CD4-positive, CD25-positive, alpha-beta regulatory T cell (primary cell): ENCODE results near the gene DEUP1. TPM values are rescaled to one million over a fixed set of nuclear protein-coding genes. Genes with fewer than 3 reads are reported as not detected.

Experiments
- ATAC-seq, 2 donors: fragments of 150-1000 bp; cut with Tn5 transposase; one replicate each; pipeline ENCODE4 v1.10.0; 2021; ENCODE audit warnings: low read depth in 2 of 2, moderate number of reproducible peaks in 2 of 2, moderate library complexity in 1 of 2
- DNase-seq, 3 donors: peaks; one replicate each; pipeline versions ENCODE4 v3.0.0 to v3.0.0-alpha.2; 2012 to 2022; ENCODE audit warnings: mixed read lengths in 1 of 3
- H3K27ac ChIP-seq: one replicate; pipeline ENCODE4 v1.7.0; 2013; ENCODE audit warnings: mild to moderate bottlenecking, low read length; ENCODE audit not compliant: insufficient read depth, poor library complexity, severe bottlenecking
- H3K27me3 ChIP-seq: one replicate; pipeline ENCODE4 v1.7.0; 2013; ENCODE audit warnings: low read length; ENCODE audit not compliant: control insufficient read depth, insufficient read depth
- H3K36me3 ChIP-seq: one replicate; pipeline ENCODE4 v1.7.0; 2013; ENCODE audit warnings: mild to moderate bottlenecking, low read length, moderate library complexity; ENCODE audit not compliant: control insufficient read depth, insufficient read depth
- H3K4me1 ChIP-seq: 2 replicates; pipeline ENCODE4 v1.7.0; 2013; ENCODE audit warnings: mild to moderate bottlenecking, low read length; ENCODE audit not compliant: insufficient read depth, control insufficient read depth, poor library complexity, severe bottlenecking
- H3K4me3 ChIP-seq: one replicate; pipeline ENCODE4 v1.7.0; 2013; ENCODE audit warnings: low read depth, mild to moderate bottlenecking, low read length, moderate library complexity
- H3K9me3 ChIP-seq, 2 experiments: 1 replicate in 1 of 2; 2 replicates in 1 of 2; pipeline ENCODE4 v1.7.0; 2013; ENCODE audit warnings: low read length in 2 of 2, mild to moderate bottlenecking in 1 of 2, moderate library complexity in 1 of 2; ENCODE audit not compliant: control insufficient read depth in 2 of 2
- H3K27ac Mint-ChIP-seq, 3 donors: one replicate each; pipeline ENCODE4 v1.8.0; 2020 to 2022; ENCODE audit warnings: mild to moderate bottlenecking in 3 of 3, mixed read lengths in 3 of 3, moderate library complexity in 2 of 3
- H3K27me3 Mint-ChIP-seq: one replicate; pipeline ENCODE4 v1.8.0; 2022; ENCODE audit warnings: mild to moderate bottlenecking, mixed read lengths
- H3K36me3 Mint-ChIP-seq: one replicate; pipeline ENCODE4 v1.8.0; 2020; ENCODE audit warnings: mixed read lengths
- H3K4me1 Mint-ChIP-seq, 4 donors: one replicate each; pipeline ENCODE4 v1.8.0; 2020 to 2022; ENCODE audit warnings: mixed read lengths in 4 of 4, mild to moderate bottlenecking in 1 of 4
- H3K4me3 Mint-ChIP-seq, 4 donors: one replicate each; pipeline ENCODE4 v1.8.0; 2020 to 2022; ENCODE audit warnings: mild to moderate bottlenecking in 4 of 4, mixed read lengths in 4 of 4, moderate library complexity in 3 of 4
- H3K9me3 Mint-ChIP-seq, 7 donors: one replicate each; pipeline ENCODE4 v1.8.0; 2020 to 2022; ENCODE audit warnings: mixed read lengths in 7 of 7, mild to moderate bottlenecking in 3 of 7, moderate library complexity in 2 of 7
- polyA plus RNA-seq, 4 donors: library from polyadenylated mRNA; unstranded; fragments of 300-500 nt; fragmentation: Illumina TruSeq; gene quantifications; one replicate each; pipeline ENCODE4 v1.2.3, GENCODE V29; 2021
- total RNA-seq: library from RNA; stranded (reverse); gene quantifications from one replicate; pipeline ENCODE4 v1.2.3, GENCODE V29; 2022

DEUP1 gene
- total and polyA plus RNA-seq, 5 donors from 2014 or later = not detected

DNA sequence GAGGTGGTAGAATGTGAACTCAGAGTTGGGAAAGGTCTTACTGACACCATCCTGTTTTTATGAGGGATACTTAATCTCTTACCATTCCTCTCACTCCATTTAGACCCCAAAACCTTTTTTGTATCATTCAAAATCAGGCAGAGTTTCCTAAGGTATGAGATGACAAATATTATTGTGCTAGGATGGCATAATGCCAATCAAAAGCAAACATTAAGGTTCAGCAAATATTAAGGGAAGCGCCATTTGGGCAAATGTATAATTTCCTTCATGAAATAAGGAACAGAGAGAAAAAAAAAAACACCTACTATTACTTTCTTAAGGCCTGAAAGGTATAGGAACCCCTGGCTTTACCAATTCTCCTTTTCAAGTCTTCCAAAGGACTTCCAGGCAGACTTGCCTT is 150.2 kb downstream of the DEUP1 start:
- ATAC-seq = no peak
- Mint-ChIP-seq H3K27me3 (no peaks in the 10 kb centered on the region), H3K36me3 (no peaks in the 10 kb centered on the region), H3K27ac (no peak overlapping the region), H3K4me3 (no peak overlapping the region), H3K4me1 (no peaks in the 10 kb centered on the region), H3K9me3 (peaks cover 0 to 2% (median 0%) of the 10 kb centered on the region in 7 donors)
- Histone ChIP-seq H3K4me1 (no peaks in the 10 kb centered on the region), H3K27ac (no peak overlapping the region), H3K36me3 (no peaks in the 10 kb centered on the region), H3K27me3 (no peaks in the 10 kb centered on the region), H3K4me3 (no peak overlapping the region), H3K9me3 (no peaks in the 10 kb centered on the region)
- DNase-seq = no peak

GRCh38 chr11:93481279-93481678 is 150.7 kb downstream of the DEUP1 start:
- no peaks in the 10 kb centered on the region for H3K36me3 ChIP-seq
- no peaks in the 10 kb centered on the region for H3K27me3 ChIP-seq
- no peaks in the 10 kb centered on the region for H3K9me3 ChIP-seq
- no peak overlapping the region for H3K4me3 ChIP-seq
- DNase-seq = no peak
- no peak for ATAC-seq
- Mint-ChIP-seq H3K4me3 (no peak overlapping the region), H3K27me3 (no peaks in the 10 kb centered on the region), H3K9me3 (peaks cover 0 to 2% (median 0%) of the 10 kb centered on the region in 7 donors), H3K36me3 (no peaks in the 10 kb centered on the region), H3K27ac (no peak overlapping the region), H3K4me1 (no peaks in the 10 kb centered on the region)
- no peak overlapping the region for H3K27ac ChIP-seq
- H3K4me1 ChIP-seq = no peaks in the 10 kb centered on the region

DNA sequence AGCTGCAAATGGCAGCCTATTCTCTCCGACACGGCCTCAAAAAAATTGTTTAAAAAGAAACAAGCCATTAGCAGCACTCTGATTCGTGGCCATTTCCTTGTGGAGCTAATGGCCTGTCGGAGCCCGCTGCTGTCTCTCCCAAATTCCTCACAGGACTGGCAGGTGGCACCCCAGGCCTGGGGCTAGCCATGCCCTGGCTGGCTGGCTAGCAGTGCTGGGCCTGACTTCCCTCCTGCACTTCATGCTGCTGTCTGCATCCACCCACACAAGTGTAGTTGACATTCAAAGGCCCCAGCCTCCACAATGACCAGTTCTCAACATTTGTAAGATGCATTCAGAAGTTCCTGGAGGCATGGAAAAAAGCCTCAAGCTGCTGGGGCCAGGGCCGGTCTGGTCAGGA is 151.2 kb downstream of the DEUP1 start:
- Histone ChIP-seq H3K36me3 (no peaks in the 10 kb centered on the region), H3K27ac (no peak overlapping the region), H3K4me1 (no peaks in the 10 kb centered on the region), H3K4me3 (no peak overlapping the region), H3K27me3 (no peaks in the 10 kb centered on the region), H3K9me3 (no peaks in the 10 kb centered on the region)
- H3K36me3 Mint-ChIP-seq = no peaks in the 10 kb centered on the region
- ATAC-seq (no peak), DNase-seq (no peak)
- H3K27ac Mint-ChIP-seq = no peak overlapping the region
- H3K4me1 Mint-ChIP-seq = no peaks in the 10 kb centered on the region
- H3K4me3 Mint-ChIP-seq = peak overlapping the region in 1 of 4 donors; percentile 74
- H3K9me3 Mint-ChIP-seq = peaks cover 0 to 2% (median 0%) of the 10 kb centered on the region in 7 donors
- H3K27me3 Mint-ChIP-seq = no peaks in the 10 kb centered on the region

GRCh38 chr11:93482556-93482955 is 152.0 kb downstream of the DEUP1 start:
- DNase-seq = no peak
- H3K36me3 ChIP-seq = no peaks in the 10 kb centered on the region
- no peaks in the 10 kb centered on the region for H3K4me1 Mint-ChIP-seq

GRCh38 chr11:93484716-93485115 is 154.2 kb downstream of the DEUP1 start:
- H3K27me3 Mint-ChIP-seq = no peaks in the 10 kb centered on the region
- DNase-seq = no peak
- H3K27ac Mint-ChIP-seq = no peak overlapping the region
- H3K4me1 Mint-ChIP-seq = no peaks in the 10 kb centered on the region
- peaks cover 0 to 1% (median 0%) of the 10 kb centered on the region in 7 donors for H3K9me3 Mint-ChIP-seq
- Histone ChIP-seq H3K4me3 (no peak overlapping the region), H3K27ac (no peak overlapping the region), H3K27me3 (no peaks in the 10 kb centered on the region), H3K4me1 (no peaks in the 10 kb centered on the region), H3K9me3 (no peaks in the 10 kb centered on the region), H3K36me3 (no peaks in the 10 kb centered on the region)
- ATAC-seq = no peak
- no peaks in the 10 kb centered on the region for H3K36me3 Mint-ChIP-seq
- H3K4me3 Mint-ChIP-seq = no peak overlapping the region

More at GRCh38 chr11:93482556-93482955, 152.0 kb downstream of the DEUP1 start:
- H3K27ac Mint-ChIP-seq = peak overlapping the region in 1 of 3 donors; percentile 95
- no peak for ATAC-seq
- Histone ChIP-seq H3K27ac (no peak overlapping the region), H3K4me1 (no peaks in the 10 kb centered on the region), H3K9me3 (no peaks in the 10 kb centered on the region), H3K27me3 (no peaks in the 10 kb centered on the region), H3K4me3 (no peak overlapping the region)
- H3K27me3 Mint-ChIP-seq = no peaks in the 10 kb centered on the region
- H3K4me3 Mint-ChIP-seq = no peak overlapping the region
- peaks cover 0 to 2% (median 0%) of the 10 kb centered on the region in 7 donors for H3K9me3 Mint-ChIP-seq
- H3K36me3 Mint-ChIP-seq = no peaks in the 10 kb centered on the region

- Histone ChIP-seq H3K27ac (no peak overlapping the region), H3K9me3 (no peaks in the 10 kb centered on the region), H3K4me1 (no peaks in the 10 kb centered on the region), H3K36me3 (no peaks in the 10 kb centered on the region), H3K27me3 (no peaks in the 10 kb centered on the region), H3K4me3 (no peak overlapping the region)
- DNase-seq (no peak), ATAC-seq (no peak)
- no peaks in the 10 kb centered on the region for H3K4me1 Mint-ChIP-seq
- H3K4me3 Mint-ChIP-seq = no peak overlapping the region
- H3K27me3 Mint-ChIP-seq = no peaks in the 10 kb centered on the region
- no peaks in the 10 kb centered on the region for H3K36me3 Mint-ChIP-seq
- H3K9me3 Mint-ChIP-seq = peaks cover 0 to 1% (median 0%) of the 10 kb centered on the region in 7 donors
- no peak overlapping the region for H3K27ac Mint-ChIP-seq
These were observed 155.4 kb downstream of the DEUP1 start for GRCh38 chr11:93485983-93486382.

DNA sequence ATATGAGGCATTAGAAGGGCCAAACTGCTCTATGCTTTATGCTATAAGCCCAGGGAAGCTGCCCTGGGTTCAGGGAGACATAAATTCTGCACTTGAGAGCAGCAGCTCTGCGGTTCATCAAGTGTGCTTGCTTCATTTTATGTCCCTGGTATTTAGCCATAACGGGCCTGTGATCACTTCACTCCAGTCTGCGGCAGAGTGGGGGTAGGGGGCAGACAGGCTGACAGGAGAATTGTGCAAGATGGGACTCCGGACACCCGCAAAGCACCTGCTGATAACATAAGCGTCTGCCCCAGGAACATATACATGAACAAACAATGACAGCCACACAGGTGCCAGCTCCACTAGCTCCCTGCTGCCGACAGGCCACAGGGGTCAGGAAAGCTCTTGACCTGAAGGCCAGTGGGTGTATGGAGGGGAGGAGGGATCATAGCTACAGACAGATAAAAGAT is 156.5 kb downstream of the DEUP1 start:
- no peaks in the 10 kb centered on the region for H3K36me3 Mint-ChIP-seq

More for the DNA sequence above, 156.5 kb downstream of the DEUP1 start:
- Mint-ChIP-seq H3K4me1 (no peaks in the 10 kb centered on the region), H3K9me3 (peaks cover 0 to under 1% (median 0%) of the 10 kb centered on the region in 7 donors), H3K27me3 (no peaks in the 10 kb centered on the region), H3K27ac (no peak overlapping the region), H3K4me3 (no peak overlapping the region)
- ATAC-seq = no peak
- Histone ChIP-seq H3K4me3 (no peak overlapping the region), H3K27me3 (no peaks in the 10 kb centered on the region), H3K36me3 (no peaks in the 10 kb centered on the region), H3K9me3 (no peaks in the 10 kb centered on the region), H3K4me1 (no peaks in the 10 kb centered on the region), H3K27ac (no peak overlapping the region)
- DNase-seq = no peak
